ENCODE data around the gene GRPR.

GRCh38 chrX:16199343-16199742, 76.0 kb downstream of the GRPR start:
- TF ChIP-seq ZBTB49 (tag by site-specific recombination; IDR thresholded peaks at IDR 0.05; ENCODE audit: low read depth) (no peak), SP3 (tag by site-specific recombination; IDR thresholded peaks at IDR 0.05) (no peak), ZSCAN18 (tag by site-specific recombination; IDR thresholded peaks at IDR 0.05) (no peak), ZNF37A (tag by site-specific recombination; IDR thresholded peaks at IDR 0.05) (no peak), ZNF558 (tag by site-specific recombination; IDR thresholded peaks at IDR 0.05) (no peak), ZNF600 (tag by site-specific recombination; IDR thresholded peaks at IDR 0.05) (no peak), ZNF239 (tag by site-specific recombination; IDR thresholded peaks at IDR 0.05) (no peak), ZNF449 (tag by site-specific recombination; IDR thresholded peaks at IDR 0.05) (no peak), ZBTB6 (tag by site-specific recombination; IDR thresholded peaks at IDR 0.05) (no peak), ZBTB8A (tag by site-specific recombination; IDR thresholded peaks at IDR 0.05) (no peak)
- TF ChIP-seq, protein P1, sequence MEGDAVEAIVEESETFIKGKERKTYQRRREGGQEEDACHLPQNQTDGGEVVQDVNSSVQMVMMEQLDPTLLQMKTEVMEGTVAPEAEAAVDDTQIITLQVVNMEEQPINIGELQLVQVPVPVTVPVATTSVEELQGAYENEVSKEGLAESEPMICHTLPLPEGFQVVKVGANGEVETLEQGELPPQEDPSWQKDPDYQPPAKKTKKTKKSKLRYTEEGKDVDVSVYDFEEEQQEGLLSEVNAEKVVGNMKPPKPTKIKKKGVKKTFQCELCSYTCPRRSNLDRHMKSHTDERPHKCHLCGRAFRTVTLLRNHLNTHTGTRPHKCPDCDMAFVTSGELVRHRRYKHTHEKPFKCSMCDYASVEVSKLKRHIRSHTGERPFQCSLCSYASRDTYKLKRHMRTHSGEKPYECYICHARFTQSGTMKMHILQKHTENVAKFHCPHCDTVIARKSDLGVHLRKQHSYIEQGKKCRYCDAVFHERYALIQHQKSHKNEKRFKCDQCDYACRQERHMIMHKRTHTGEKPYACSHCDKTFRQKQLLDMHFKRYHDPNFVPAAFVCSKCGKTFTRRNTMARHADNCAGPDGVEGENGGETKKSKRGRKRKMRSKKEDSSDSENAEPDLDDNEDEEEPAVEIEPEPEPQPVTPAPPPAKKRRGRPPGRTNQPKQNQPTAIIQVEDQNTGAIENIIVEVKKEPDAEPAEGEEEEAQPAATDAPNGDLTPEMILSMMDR (tag by site-specific recombination; IDR thresholded peaks at IDR 0.05): no peak
- TF ChIP-seq, protein P2, sequence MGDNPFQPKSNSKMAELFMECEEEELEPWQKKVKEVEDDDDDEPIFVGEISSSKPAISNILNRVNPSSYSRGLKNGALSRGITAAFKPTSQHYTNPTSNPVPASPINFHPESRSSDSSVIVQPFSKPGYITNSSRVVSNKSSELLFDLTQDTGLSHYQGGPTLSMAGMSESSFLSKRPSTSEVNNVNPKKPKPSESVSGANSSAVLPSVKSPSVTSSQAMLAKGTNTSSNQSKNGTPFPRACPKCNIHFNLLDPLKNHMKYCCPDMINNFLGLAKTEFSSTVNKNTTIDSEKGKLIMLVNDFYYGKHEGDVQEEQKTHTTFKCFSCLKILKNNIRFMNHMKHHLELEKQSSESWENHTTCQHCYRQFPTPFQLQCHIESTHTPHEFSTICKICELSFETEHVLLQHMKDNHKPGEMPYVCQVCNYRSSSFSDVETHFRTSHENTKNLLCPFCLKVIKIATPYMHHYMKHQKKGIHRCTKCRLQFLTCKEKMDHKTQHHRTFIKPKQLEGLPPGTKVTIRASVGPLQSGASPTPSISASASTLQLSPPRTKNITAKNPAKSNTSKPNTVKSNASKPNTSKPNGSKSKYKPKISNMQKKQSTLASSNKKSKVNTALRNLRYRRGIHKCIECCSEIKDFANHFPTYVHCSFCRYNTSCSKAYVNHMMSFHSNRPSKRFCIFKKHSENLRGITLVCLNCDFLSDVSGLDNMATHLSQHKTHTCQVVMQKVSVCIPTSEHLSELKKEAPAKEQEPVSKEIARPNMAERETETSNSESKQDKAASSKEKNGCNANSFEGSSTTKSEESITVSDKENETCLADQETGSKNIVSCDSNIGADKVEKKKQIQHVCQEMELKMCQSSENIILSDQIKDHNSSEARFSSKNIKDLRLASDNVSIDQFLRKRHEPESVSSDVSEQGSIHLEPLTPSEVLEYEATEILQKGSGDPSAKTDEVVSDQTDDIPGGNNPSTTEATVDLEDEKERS (tag by site-specific recombination; IDR thresholded peaks at IDR 0.05): no peak
